IMR-90 (cell line): Measurements from ENCODE around the gene FOXN3. TPM values are rescaled to one million over a fixed set of nuclear protein-coding genes. Genes with fewer than 3 reads are reported as not detected.

Experiments used
- ATAC-seq: fragments of 200-7000 bp; cut with Tn5 transposase; 2 replicates; pipeline ENCODE4 v1.9.1; 2020; ENCODE audit warnings: low read depth, mild to moderate bottlenecking, moderate library complexity
- BruUV-seq: library from RNA; stranded (reverse); fragments of 400-500 nt; replicated peaks from 2 replicates; lab custom pipeline; 2021; lab: Mats Ljungman, UMichigan
- CTCF ChIA-PET: fragments of 300-600 bp; formaldehyde crosslinking; extraction: SDS; loops from one replicate; lab custom pipeline; 2021; ENCODE audit warnings: antibody characterized with exemption; lab: Yijun Ruan, JAX
- POLR2A ChIA-PET: fragments of 300-600 bp; sonication (Branson Sonifier 250); formaldehyde crosslinking; loops from one replicate; lab custom pipeline; 2022; ENCODE audit warnings: antibody characterized with exemption; ENCODE audit not compliant: unreplicated experiment; lab: Charles Lee
- DNase-seq: peaks from one replicate; pipeline ENCODE4 v3.0.0; 2013
- H2AFZ ChIP-seq: replicated peaks from 2 replicates; pipeline ENCODE3; 2013; ENCODE audit warnings: low read length, mild to moderate bottlenecking; ENCODE audit not compliant: poor library complexity
- H2AK5ac ChIP-seq: 2 replicates; pipeline ENCODE4 v1.6.1; 2013; ENCODE audit warnings: low read depth, low read length, inconsistent platforms
- H2AK9ac ChIP-seq: replicated peaks from 2 replicates; pipeline ENCODE3; 2013; ENCODE audit warnings: mild to moderate bottlenecking, low read depth, low read length, moderate library complexity; ENCODE audit not compliant: poor library complexity
- H2BK120ac ChIP-seq: 2 replicates; pipeline ENCODE4 v1.6.1; 2013; ENCODE audit warnings: low read depth, low read length, inconsistent platforms
- H2BK15ac ChIP-seq: 3 replicates; pipeline ENCODE4 v1.6.1; 2013; ENCODE audit warnings: low read depth, low read length, inconsistent platforms
- H2BK20ac ChIP-seq: 2 replicates; pipeline ENCODE4 v1.6.1; 2013; ENCODE audit warnings: low read depth, mild to moderate bottlenecking, inconsistent platforms, low read length, moderate library complexity
- H2BK5ac ChIP-seq: 2 replicates; pipeline ENCODE4 v1.6.1; 2013; ENCODE audit warnings: mild to moderate bottlenecking, low read depth, low read length, inconsistent platforms; ENCODE audit not compliant: poor library complexity, severe bottlenecking
- H3K14ac ChIP-seq: replicated peaks from 2 replicates; pipeline ENCODE4 v1.6.1; 2013; ENCODE audit warnings: low read depth, low read length, inconsistent platforms
- H3K18ac ChIP-seq: 2 replicates; pipeline ENCODE4 v1.6.1; 2013; ENCODE audit warnings: low read depth, low read length, control low read depth
- H3K23ac ChIP-seq: 2 replicates; pipeline ENCODE4 v1.6.1; 2013; ENCODE audit warnings: low read depth, low read length, inconsistent platforms
- H3K27ac ChIP-seq: 2 replicates; pipeline ENCODE4 v1.5.1; 2013; ENCODE audit warnings: mild to moderate bottlenecking, control low read depth, low read length; ENCODE audit not compliant: insufficient read depth
- H3K27me3 ChIP-seq: 2 replicates; pipeline ENCODE4 v1.6.1; 2013; ENCODE audit warnings: low read length; ENCODE audit not compliant: control insufficient read depth, insufficient read depth
- H3K36me3 ChIP-seq: 2 replicates; pipeline ENCODE4 v1.6.1; 2013; ENCODE audit warnings: low read length, mixed read lengths; ENCODE audit not compliant: control insufficient read depth, insufficient read depth
- H3K4ac ChIP-seq: 2 replicates; pipeline ENCODE4 v1.6.1; 2013; ENCODE audit warnings: low read depth, low read length, inconsistent platforms
- H3K4me1 ChIP-seq: 2 replicates; pipeline ENCODE4 v1.6.1; 2013; ENCODE audit warnings: low read length, mixed read lengths; ENCODE audit not compliant: control insufficient read depth, insufficient read depth
- H3K4me2 ChIP-seq: 2 replicates; pipeline ENCODE4 v1.6.1; 2013; ENCODE audit warnings: low read depth, mild to moderate bottlenecking, control low read depth, low read length, moderate library complexity
- H3K4me3 ChIP-seq: 2 replicates; pipeline ENCODE4 v1.5.1; 2013; ENCODE audit warnings: low read depth, mild to moderate bottlenecking, control low read depth, low read length, moderate library complexity; ENCODE audit not compliant: insufficient read depth
- H3K56ac ChIP-seq: 2 replicates; pipeline ENCODE4 v1.6.1; 2013; ENCODE audit warnings: low read length, inconsistent platforms; ENCODE audit not compliant: insufficient read depth; ENCODE audit errors: extremely low read depth
- H3K79me1 ChIP-seq, 2 experiments: 2 replicates each; pipeline ENCODE4 v1.6.1; 2013; ENCODE audit warnings: low read length in 2 of 2, inconsistent platforms in 1 of 2, low read depth in 1 of 2
- H3K9ac ChIP-seq: 2 replicates; pipeline ENCODE4 v1.6.1; 2013; ENCODE audit warnings: low read depth, low read length, control low read depth
- H3K9me1 ChIP-seq: 2 replicates; pipeline ENCODE4 v1.6.1; 2013; ENCODE audit warnings: low read length, inconsistent platforms; ENCODE audit not compliant: insufficient read depth
- H3K9me3 ChIP-seq: 2 replicates; pipeline ENCODE4 v1.6.1; 2013; ENCODE audit warnings: low read length; ENCODE audit not compliant: control insufficient read depth, insufficient read depth
- H4K20me1 ChIP-seq: 2 replicates; pipeline ENCODE4 v1.6.1; 2013; ENCODE audit warnings: low read length, inconsistent platforms; ENCODE audit not compliant: insufficient read depth
- H4K5ac ChIP-seq: 2 replicates; pipeline ENCODE4 v1.6.1; 2013; ENCODE audit warnings: mild to moderate bottlenecking, low read depth, low read length, control low read depth
- H4K8ac ChIP-seq, 2 experiments: 2 replicates each; pipeline ENCODE4 v1.6.1; 2013; ENCODE audit warnings: low read depth in 2 of 2, low read length in 2 of 2, control low read depth in 1 of 2, inconsistent platforms in 1 of 2
- H4K91ac ChIP-seq: 2 replicates; pipeline ENCODE4 v1.6.1; 2013; ENCODE audit warnings: low read depth, low read length, inconsistent platforms; ENCODE audit not compliant: insufficient read depth
- BHLHE40 ChIP-seq: fragments of 150-350 bp; IDR thresholded peaks from 2 replicates; pipeline ENCODE4 v1.6.1; 2016; ENCODE audit warnings: mild to moderate bottlenecking, low read depth, low read length
- CEBPB ChIP-seq: IDR thresholded peaks from 2 replicates; pipeline ENCODE4 v1.6.1; 2012; ENCODE audit warnings: low read depth, low read length, improper control_type of control experiment
- CHD1 ChIP-seq: IDR thresholded peaks from 2 replicates; pipeline ENCODE4 v1.6.1; 2012; ENCODE audit warnings: low read depth, low read length, improper control_type of control experiment
- FOS ChIP-seq: fragments of 150-350 bp; IDR thresholded peaks from 2 replicates; pipeline ENCODE4 v1.6.1; 2016; ENCODE audit warnings: low read depth, low read length
- MAZ ChIP-seq: IDR thresholded peaks from 2 replicates; pipeline ENCODE4 v1.6.1; 2012; ENCODE audit warnings: low read depth, mild to moderate bottlenecking, low read length, improper control_type of control experiment, moderate library complexity, borderline replicate concordance
- WGBS, 2 experiments: methylation state at CpG; one replicate each; pipeline versions ENCODE4 v1.1.5 to v1.1.7; 2013; ENCODE audit warnings: missing lambda C conversion rate in 2 of 2; ENCODE audit not compliant: insufficient read length in 1 of 2; ENCODE audit errors: extremely low coverage in 2 of 2; 5-methylcytosine and 5-hydroxymethylcytosine counted together
- dilution Hi-C: fragments of 300-500 bp; cut with HindIII; formaldehyde crosslinking; loops from one replicate; pipeline ENCODE4 v1.14.3; 2018; ENCODE audit warnings: low sequenced_read_pairs; ENCODE audit not compliant: unreplicated experiment
- in situ Hi-C: fragments of 300-500 bp; cut with MboI; formaldehyde crosslinking; loops from 3 replicates; pipeline ENCODE4 v1.14.3; 2019; ENCODE audit warnings: low sequenced_read_pairs, inconsistent platforms, mixed read lengths
- intact Hi-C: fragments of 100-400 bp; cut with micrococcal nuclease; formaldehyde crosslinking; loops from 2 replicates; pipeline ENCODE4 v1.10.0; 2022
- polyA plus RNA-seq, 3 experiments: library from polyadenylated mRNA; depleted of rRNA; stranded (reverse); fragments of >200 nt; gene quantifications; 2 replicates each; pipeline ENCODE4 v1.2.3, GENCODE V29; 2012; ENCODE audit warnings: low replicate concordance in 1 of 3
- total RNA-seq: library from RNA; depleted of rRNA; stranded (reverse); fragments of >200 nt; gene quantifications from 2 replicates; pipeline ENCODE4 v1.2.3, GENCODE V29; 2012

FOXN3 gene
- total and polyA plus RNA-seq, 2 of the 4 experiments (the other 2 are of a cell fraction): 22.6 to 33.7 TPM

DNA sequence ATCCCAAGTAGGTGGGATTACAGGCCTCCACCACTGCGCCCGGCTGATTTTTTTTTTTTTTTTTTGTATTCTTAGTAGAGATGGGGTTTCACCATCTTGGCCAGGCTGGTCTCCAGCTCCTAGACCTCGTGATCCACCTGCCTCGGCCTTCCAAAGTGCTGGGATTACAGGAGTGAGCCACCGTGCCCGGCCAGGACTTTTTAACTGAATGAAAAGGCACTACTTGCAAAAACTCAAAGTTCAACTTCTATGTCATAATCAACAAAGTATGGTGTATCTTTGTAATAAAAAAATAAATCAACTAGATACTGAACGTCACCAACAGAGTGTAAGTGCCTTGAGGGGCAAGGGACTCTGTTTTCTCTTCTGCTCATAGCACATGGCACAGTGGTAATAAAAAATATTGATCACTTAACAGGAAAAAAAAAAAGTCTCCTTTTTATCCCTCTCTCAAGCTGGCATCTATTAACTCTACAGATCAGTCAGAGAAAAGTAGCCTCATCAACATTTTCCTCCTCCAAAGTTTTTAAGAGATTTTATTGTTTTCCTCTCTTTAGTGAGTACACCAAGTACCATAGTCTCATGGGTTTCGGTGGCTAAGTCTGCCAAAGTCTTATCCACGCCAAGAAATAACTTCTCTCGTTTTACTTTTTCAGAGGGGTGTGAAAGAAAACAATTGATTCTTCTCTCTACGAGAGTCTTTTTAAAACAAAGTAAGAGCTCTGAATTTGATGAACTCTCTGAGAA is 10.6 kb upstream of the FOXN3 start (continued):
- no peak for TF ChIP-seq CEBPB
- no peak for TF ChIP-seq MAZ

DNA sequence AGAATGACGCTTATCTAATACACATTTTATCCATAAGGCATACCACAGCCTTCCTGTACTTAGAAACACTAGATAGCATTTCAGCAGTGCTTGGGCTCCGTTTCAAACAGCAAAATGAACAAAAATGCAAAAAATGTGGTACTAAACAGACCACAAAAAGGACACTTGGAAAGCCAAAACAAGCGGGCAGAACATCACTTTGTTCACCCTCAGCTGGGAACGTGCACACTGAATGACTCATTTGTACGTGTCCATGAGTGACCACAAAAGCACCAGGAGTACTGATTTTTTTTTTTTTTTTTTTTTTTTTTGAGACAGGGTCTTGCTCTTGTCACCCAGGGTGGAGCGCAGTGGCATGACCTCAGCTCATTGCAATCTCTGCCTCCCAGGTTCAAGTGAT is 8.9 kb upstream of the FOXN3 start:
- H3K36me3 ChIP-seq: no peaks in the 10 kb centered on the region
- H3K79me1 ChIP-seq: peaks cover 7 to 36% of the 10 kb centered on the region in 2 experiments
- dilution Hi-C loops: no loop called here
- ChIA-PET POLR2A (no interaction called here), CTCF (interaction anchor here (0.7 kb wide), 1 partner anchor 288 kb away, joined by 5 read pairs; no protein-coding TSS in a partner anchor)
- H2BK5ac ChIP-seq: peak overlapping the region; percentile 83
- no peak overlapping the region for H3K18ac ChIP-seq
- H3K4ac ChIP-seq: peak overlapping the region; percentile 26; the same call in 1 of the 2 replicates
- no peak overlapping the region for H3K23ac ChIP-seq
- H4K91ac ChIP-seq: peak overlapping the region; percentile 47; the same call in 1 of the 2 replicates
- H3K56ac ChIP-seq: no peak overlapping the region
- no peak overlapping the region for H2AK5ac ChIP-seq
- H3K9me3 ChIP-seq: no peaks in the 10 kb centered on the region
- no CpG with 5 or more reads among the region's 6 CpGs for WGBS, 2 experiments
- H2BK120ac ChIP-seq: peak overlapping the region; percentile 78; the same call in 1 of the 2 replicates
- no peak overlapping the region; the same call in 2 of the 3 replicates for H2BK15ac ChIP-seq
- peak; percentile 99 for DNase-seq
- peak overlapping the region; percentile 16; the same call in 1 of the 2 replicates for H3K27ac ChIP-seq
- H4K8ac ChIP-seq: peak overlapping the region in 1 of 2 experiments; percentile 53; a peak in 1 of 4 replicates
- H2BK20ac ChIP-seq: no peak overlapping the region
- no peak overlapping the region for H2AK9ac ChIP-seq
- peaks cover 23% of the 10 kb centered on the region for H3K4me1 ChIP-seq
- no peak overlapping the region for H2AFZ ChIP-seq
- intact Hi-C loops: loop anchor here (5.0 kb wide), 1 partner anchor 66 kb away; no protein-coding TSS in a partner anchor
- TF ChIP-seq FOS (peak; percentile 87), BHLHE40 (peak; percentile 99), CHD1 (no peak; the same call in 1 of the 2 replicates)
- H3K9ac ChIP-seq: no peak overlapping the region
- ATAC-seq: peak; percentile 76
- no peak overlapping the region for H3K4me2 ChIP-seq
- peaks cover 11% of the 10 kb centered on the region for H3K9me1 ChIP-seq
- H4K20me1 ChIP-seq: no peaks in the 10 kb centered on the region
- H3K14ac ChIP-seq: no peak overlapping the region
- no peak overlapping the region for H4K5ac ChIP-seq
- no peaks in the 10 kb centered on the region for H3K27me3 ChIP-seq
- no TSS peak for BruUV-seq
- in situ Hi-C loops: loop anchor here (10.0 kb wide), 1 partner anchor 189 kb away; no protein-coding TSS in a partner anchor
- no peak overlapping the region for H3K4me3 ChIP-seq
